Karpas-422 (cell line): ENCODE results near the gene RNASE11. TPM values are rescaled to one million over a fixed set of nuclear protein-coding genes. Genes with fewer than 3 reads are reported as not detected.

Experiments
- DNase-seq: peaks from one replicate; pipeline ENCODE4 v3.0.0-alpha.2; 2015
- H2AFZ ChIP-seq: fragments of 200-600 bp; sonication (generic); 2 replicates; pipeline ENCODE4 v1.6.1; 2014; ENCODE audit warnings: antibody characterized with exemption, low read length, mixed read lengths
- H3K27ac ChIP-seq: fragments of 200-600 bp; sonication (generic); 2 replicates; pipeline ENCODE4 v1.5.1; 2014; ENCODE audit warnings: mild to moderate bottlenecking, low read length, moderate library complexity
- H3K27me3 ChIP-seq: fragments of 200-600 bp; sonication (generic); 2 replicates; pipeline ENCODE4 v1.6.1; 2014; ENCODE audit warnings: low read length, mixed read lengths
- H3K36me3 ChIP-seq: fragments of 200-600 bp; sonication (generic); 2 replicates; pipeline ENCODE4 v1.6.1; 2014; ENCODE audit warnings: low read length, mixed read lengths; ENCODE audit not compliant: insufficient read depth
- H3K4me1 ChIP-seq: fragments of 200-600 bp; sonication (generic); 2 replicates; pipeline ENCODE4 v1.6.1; 2014; ENCODE audit warnings: mild to moderate bottlenecking, low read length, mixed read lengths
- H3K4me2 ChIP-seq: fragments of 200-600 bp; sonication (generic); 2 replicates; pipeline ENCODE4 v1.6.1; 2014; ENCODE audit warnings: low read length, low read depth, mild to moderate bottlenecking; ENCODE audit not compliant: poor library complexity, severe bottlenecking
- H3K4me3 ChIP-seq: fragments of 200-600 bp; sonication (generic); 2 replicates; pipeline ENCODE4 v1.5.1; 2014; ENCODE audit warnings: mild to moderate bottlenecking, antibody characterized with exemption, low read length, mixed read lengths
- H3K79me2 ChIP-seq: fragments of 200-600 bp; sonication (generic); 2 replicates; pipeline ENCODE4 v1.6.1; 2014; ENCODE audit warnings: mild to moderate bottlenecking, low read length, mixed read lengths
- H3K9ac ChIP-seq: fragments of 200-600 bp; sonication (generic); 2 replicates; pipeline ENCODE4 v1.6.0; 2014; ENCODE audit warnings: low read length
- H3K9me2 ChIP-seq: fragments of 200-600 bp; sonication (generic), shearing (Covaris generic); replicated peaks from 2 replicates; pipeline ENCODE4 v1.6.0; 2014; ENCODE audit warnings: mild to moderate bottlenecking, low read length, moderate library complexity; ENCODE audit not compliant: insufficient read depth
- H3K9me3 ChIP-seq: fragments of 300-700, 200-600 bp; sonication (generic); 2 replicates; pipeline ENCODE4 v1.6.1; 2014; ENCODE audit warnings: low read length, mixed read lengths
- H4K20me1 ChIP-seq: fragments of 200-600 bp; sonication (generic); 2 replicates; pipeline ENCODE4 v1.6.1; 2014; ENCODE audit warnings: mild to moderate bottlenecking, antibody characterized with exemption, low read length, low read depth; ENCODE audit not compliant: insufficient read depth
- total RNA-seq: library from RNA; depleted of rRNA; stranded (reverse); fragments of >200 nt; shearing (Covaris generic); gene quantifications from 2 replicates; pipeline ENCODE4 v1.2.3, GENCODE V29; 2014; ENCODE audit warnings: low replicate concordance; rRNA removed

RNASE11 gene
- total RNA-seq, 1 experiment from 2014 or later, result not detected

DNA sequence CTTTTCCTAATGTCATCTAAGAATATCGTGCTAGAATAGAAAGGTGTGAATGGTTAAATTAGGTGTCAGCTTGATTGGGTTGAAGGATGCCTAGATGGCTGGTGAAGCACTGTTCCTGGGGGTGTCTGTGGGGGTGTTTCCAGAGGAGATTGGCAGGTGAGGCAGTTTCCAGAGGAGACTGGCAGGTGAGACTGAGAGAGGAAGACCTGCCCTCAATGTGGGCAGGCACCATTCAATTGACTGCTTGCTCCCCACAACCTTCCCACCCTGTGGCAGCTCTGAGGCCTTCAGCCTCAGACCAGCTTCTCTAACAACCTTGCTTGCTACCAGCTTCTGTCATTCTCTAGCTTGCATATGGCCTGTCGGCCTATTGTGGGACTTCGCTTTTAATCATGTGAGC, 36.2 kb downstream of the RNASE11 start:
- Histone ChIP-seq H3K27me3 (no peaks in the 10 kb centered on the region), H3K4me1 (no peaks in the 10 kb centered on the region), H3K4me3 (no peak overlapping the region), H2AFZ (no peak overlapping the region), H3K9me3 (no peaks in the 10 kb centered on the region), H4K20me1 (no peaks in the 10 kb centered on the region), H3K4me2 (no peak overlapping the region), H3K27ac (no peak overlapping the region), H3K79me2 (no peaks in the 10 kb centered on the region), H3K9ac (no peak overlapping the region), H3K9me2 (no peaks in the 10 kb centered on the region), H3K36me3 (no peaks in the 10 kb centered on the region)
- DNase-seq, result no peak

DNA sequence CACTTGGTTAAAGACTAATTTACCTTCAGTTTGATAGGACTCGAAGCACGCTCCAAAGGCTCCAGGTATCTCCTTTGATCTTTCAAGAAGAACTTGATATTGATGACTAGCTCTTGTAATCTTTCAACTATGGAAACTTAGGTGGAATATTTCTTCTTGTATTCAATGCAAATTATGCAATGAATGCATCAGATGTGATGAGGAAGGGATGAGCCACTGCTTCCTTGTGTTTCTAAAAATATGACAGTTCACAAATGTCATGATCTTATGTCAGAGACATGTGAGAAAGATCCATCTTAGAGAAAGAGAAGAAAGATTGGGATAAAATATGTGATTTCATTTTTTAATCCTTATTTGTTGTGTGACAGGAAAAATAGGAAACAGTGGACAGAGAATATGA, 36.9 kb downstream of the RNASE11 start:
- no peaks in the 10 kb centered on the region for H3K79me2 ChIP-seq
- no peak overlapping the region for H3K4me2 ChIP-seq
- H3K4me3 ChIP-seq, result no peak overlapping the region

DNA sequence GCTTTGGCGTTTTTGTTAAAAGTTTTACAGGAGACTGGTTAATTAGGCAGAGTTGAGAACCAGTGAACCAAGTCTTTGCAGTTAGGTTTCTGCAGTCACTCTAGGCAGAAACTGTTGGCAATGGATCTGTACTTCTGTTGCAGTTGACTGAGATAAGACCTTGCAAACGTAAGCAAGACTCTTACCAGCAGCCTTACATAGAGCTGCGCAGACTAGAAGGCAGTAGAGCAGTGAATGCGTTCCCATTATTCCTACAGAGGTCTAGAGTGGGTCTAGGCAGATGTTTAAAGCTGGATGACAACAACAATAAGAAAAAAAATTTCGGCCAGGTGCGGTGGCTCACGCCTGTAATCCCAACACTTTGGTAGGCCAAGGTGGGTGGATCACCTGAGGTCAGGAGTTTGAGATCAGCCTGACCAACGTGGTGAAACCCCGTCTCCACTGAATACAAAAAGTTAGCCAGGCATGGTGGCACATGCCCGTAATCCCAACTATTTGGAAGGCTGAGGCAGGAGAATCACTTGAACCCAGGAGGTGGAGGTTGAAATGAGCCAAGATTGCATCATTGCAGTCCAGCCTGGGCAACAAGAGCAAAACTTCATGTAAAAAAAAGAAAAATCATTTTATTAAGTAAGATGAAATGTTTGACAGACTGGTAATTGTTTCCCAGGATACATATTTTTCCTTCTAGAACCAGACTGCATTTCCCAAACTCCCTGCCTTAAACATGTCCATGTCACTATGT, 39.2 kb downstream of the RNASE11 start:
- Histone ChIP-seq H3K9ac (no peak overlapping the region), H3K9me2 (no peaks in the 10 kb centered on the region), H3K79me2 (no peaks in the 10 kb centered on the region), H3K4me2 (no peak overlapping the region), H3K9me3 (no peaks in the 10 kb centered on the region), H3K4me1 (no peaks in the 10 kb centered on the region), H3K27me3 (no peaks in the 10 kb centered on the region), H3K36me3 (no peaks in the 10 kb centered on the region), H3K4me3 (no peak overlapping the region), H2AFZ (no peak overlapping the region), H3K27ac (no peak overlapping the region), H4K20me1 (no peaks in the 10 kb centered on the region)
- DNase-seq, result no peak

More for the DNA sequence above, 36.9 kb downstream of the RNASE11 start:
- DNase-seq, result no peak
- H3K36me3 ChIP-seq, result no peaks in the 10 kb centered on the region
- H3K4me1 ChIP-seq, result no peaks in the 10 kb centered on the region
- H3K27ac ChIP-seq, result no peak overlapping the region
- H2AFZ ChIP-seq, result no peak overlapping the region
- H3K9me2 ChIP-seq, result no peaks in the 10 kb centered on the region
- H4K20me1 ChIP-seq, result no peaks in the 10 kb centered on the region
- H3K9me3 ChIP-seq, result no peaks in the 10 kb centered on the region
- H3K27me3 ChIP-seq, result no peaks in the 10 kb centered on the region
- no peak overlapping the region for H3K9ac ChIP-seq

DNA sequence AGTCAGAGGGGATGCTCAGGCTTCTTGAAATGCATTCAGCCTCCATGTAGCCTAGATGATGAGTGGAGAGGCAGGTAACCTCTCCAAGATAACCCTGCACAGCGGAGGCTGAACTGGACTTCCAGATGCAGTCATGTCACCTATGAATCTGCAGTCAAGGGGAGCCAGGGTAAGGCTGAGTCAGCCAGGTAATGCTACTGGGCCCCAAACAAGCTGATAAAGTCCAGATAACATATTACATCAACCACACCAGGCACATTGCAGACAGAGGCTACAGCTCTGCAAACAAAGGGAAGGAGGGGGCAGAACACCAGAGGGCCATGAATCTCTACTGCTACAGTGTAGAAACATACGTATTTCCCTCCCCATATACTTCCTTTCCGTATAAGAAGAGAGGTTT, 40.9 kb downstream of the RNASE11 start:
- no peak overlapping the region for H3K27ac ChIP-seq
- H3K79me2 ChIP-seq, result no peaks in the 10 kb centered on the region
- no peaks in the 10 kb centered on the region for H4K20me1 ChIP-seq
- no peaks in the 10 kb centered on the region for H3K36me3 ChIP-seq
- H3K27me3 ChIP-seq, result no peaks in the 10 kb centered on the region
- no peaks in the 10 kb centered on the region for H3K4me1 ChIP-seq
- no peak overlapping the region for H3K4me3 ChIP-seq
- no peak overlapping the region for H3K9ac ChIP-seq
- DNase-seq, result no peak
- no peak overlapping the region for H2AFZ ChIP-seq
- H3K9me2 ChIP-seq, result no peaks in the 10 kb centered on the region
- no peak overlapping the region for H3K4me2 ChIP-seq
- no peaks in the 10 kb centered on the region for H3K9me3 ChIP-seq

DNA sequence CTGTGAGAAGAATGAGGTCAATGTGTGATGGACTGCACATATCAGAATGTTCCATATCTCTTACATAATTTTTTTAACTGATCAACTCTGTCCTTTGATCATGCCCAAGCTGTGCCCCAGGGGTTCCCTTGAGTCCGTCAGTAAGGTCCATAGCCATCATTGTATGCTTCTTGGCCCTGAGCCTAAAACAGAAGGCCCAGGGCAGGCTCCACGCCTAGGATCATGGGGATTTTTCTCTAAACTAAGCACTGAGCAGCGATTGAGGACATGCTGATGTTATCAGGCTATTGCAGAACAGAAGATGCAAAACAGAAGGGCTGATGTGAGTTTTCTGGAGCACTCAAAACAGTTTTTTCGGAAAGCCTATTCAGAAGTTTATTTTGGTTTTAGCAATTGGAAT, 47.9 kb downstream of the RNASE11 start:
- Histone ChIP-seq H3K4me1 (no peaks in the 10 kb centered on the region), H3K4me2 (no peak overlapping the region), H3K36me3 (no peaks in the 10 kb centered on the region), H3K27me3 (0 out of 2 replicates have a peak, but pooled peaks cover 3% of the 10 kb centered on the region), H4K20me1 (no peaks in the 10 kb centered on the region), H3K4me3 (no peak overlapping the region), H3K79me2 (no peaks in the 10 kb centered on the region), H3K9ac (no peak overlapping the region), H2AFZ (no peak overlapping the region), H3K27ac (no peak overlapping the region), H3K9me3 (no peaks in the 10 kb centered on the region), H3K9me2 (no peaks in the 10 kb centered on the region)
- DNase-seq, result no peak

Other genes with a start within 250 kb of the RNASE11 start
- 25.0 and 33.4 TPM in 2 replicates for gene PARP2, start 244.4 kb downstream of the RNASE11 start, total RNA-seq
- gene TEP1, start 174.5 kb downstream of the RNASE11 start, total RNA-seq, result 23.0 and 23.1 TPM in 2 replicates
- gene KLHL33, start 151.8 kb downstream of the RNASE11 start, total RNA-seq, result not detected in 2 replicates
- gene OSGEP, start 133.2 kb downstream of the RNASE11 start, total RNA-seq, result 63.0 and 84.1 TPM in 2 replicates
- 97.8 and 118 TPM in 2 replicates for gene APEX1, start 132.8 kb downstream of the RNASE11 start, total RNA-seq
- gene PIP4P1, start 126.6 kb downstream of the RNASE11 start, total RNA-seq, result 29.4 and 45.2 TPM in 2 replicates
- gene PNP, start 118.6 kb downstream of the RNASE11 start, total RNA-seq, result 104 and 138 TPM in 2 replicates
- gene RNASE10, start 82.5 kb downstream of the RNASE11 start, total RNA-seq, result not detected in 2 replicates
- gene RNASE9, start 27.0 kb downstream of the RNASE11 start, total RNA-seq, result not detected in 2 replicates
- gene RNASE12, start 3.4 kb upstream of the RNASE11 start, total RNA-seq, result not detected in 2 replicates
- gene OR6S1, start 53.7 kb upstream of the RNASE11 start, total RNA-seq, result not detected in 2 replicates
- gene RNASE4, start 96.6 kb upstream of the RNASE11 start, total RNA-seq, result 0.48 and 0.54 TPM in 2 replicates
- 0.32 and 1.9 TPM in 2 replicates for gene ANG, start 100.8 kb upstream of the RNASE11 start, total RNA-seq
- gene EDDM3A, start 157.9 kb upstream of the RNASE11 start, total RNA-seq, result not detected in 2 replicates
- 0.22 TPM in 1 of 2 replicates, not detected in the other for gene EDDM3B, start 180.4 kb upstream of the RNASE11 start, total RNA-seq
- gene RNASE6, start 193.3 kb upstream of the RNASE11 start, total RNA-seq, result not detected in 2 replicates
- not detected in 2 replicates for gene RNASE1, start 214.8 kb upstream of the RNASE11 start, total RNA-seq